Cortex of kidney (tissue), 1 donor: ENCODE measurements around the gene POLG.
"Not testable (repeated sequence)": the region's sequence is repeated elsewhere in the genome, so short reads cannot be mapped to it uniquely, and the experiment has no call there.

Experiments used
- DNase-seq: peaks from one replicate; lab custom pipeline; 2025; lab: John Stamatoyannopoulos, UW

POLG gene

DNA sequence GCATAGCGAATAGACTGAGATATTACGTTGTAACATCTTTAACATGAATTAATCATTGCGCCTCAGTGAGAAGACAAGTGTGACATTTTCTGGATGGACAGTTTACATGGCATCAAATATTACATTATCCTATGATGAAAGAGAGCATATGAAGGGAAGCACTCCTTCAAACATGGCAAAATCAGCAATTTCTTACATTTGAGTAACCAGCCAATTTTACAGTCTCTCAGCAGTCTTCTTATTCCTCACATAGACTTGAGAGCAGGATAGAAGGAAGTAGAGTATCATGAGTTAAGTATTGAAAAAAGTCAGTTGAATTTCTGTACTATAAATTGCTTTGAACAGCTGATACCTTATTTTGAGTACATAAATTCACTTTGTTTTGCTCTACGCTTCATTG, 52.0 kb downstream of the POLG start:
- DNase-seq: no peak

DNA sequence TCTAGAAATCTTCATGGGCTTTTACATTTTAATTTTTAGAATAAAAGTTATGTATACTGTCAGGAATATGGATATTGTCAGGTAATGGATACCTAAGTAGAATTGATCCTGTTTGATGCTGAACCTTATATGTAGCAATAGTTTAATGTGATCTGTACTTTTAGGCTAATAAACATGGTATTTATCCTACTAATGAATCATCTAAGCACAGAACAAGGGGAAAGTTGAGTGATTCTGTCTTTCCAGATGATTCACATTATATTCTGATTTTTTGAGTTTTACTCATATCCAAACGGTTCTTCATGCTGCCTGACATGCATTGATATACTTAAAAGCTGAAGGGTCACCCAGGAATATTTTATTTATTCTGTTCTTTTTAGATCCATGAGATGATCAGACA, 56.3 kb downstream of the POLG start:
- DNase-seq: no peak

- not testable (repeated sequence) for DNase-seq
Measured at GRCh38 chr15:89277281-89277680, 57.3 kb downstream of the POLG start.
